Neural cell (in vitro differentiated cells): ENCODE measurements around the gene LYPLAL1. TPM values are rescaled to one million over a fixed set of nuclear protein-coding genes. Genes with fewer than 3 reads are reported as not detected.

Source experiments
- H2AFZ ChIP-seq: fragments of 200-600, 300-800 bp; sonication (generic), shearing (Covaris generic); 2 replicates; pipeline ENCODE4 v1.6.0; 2014; ENCODE audit warnings: low read depth, mild to moderate bottlenecking, antibody characterized with exemption, low read length, moderate library complexity
- H3F3A ChIP-seq: fragments of 200-600 bp; shearing (Covaris generic); 2 replicates; pipeline ENCODE4 v1.6.1; 2016; ENCODE audit warnings: mild to moderate bottlenecking, moderate library complexity, mixed read lengths, antibody characterized with exemption, low read length; ENCODE audit not compliant: insufficient read depth, poor library complexity, severe bottlenecking
- H3K27ac ChIP-seq: fragments of 200-600, 300-800 bp; sonication (generic), shearing (Covaris generic); 2 replicates; pipeline ENCODE4 v1.5.1; 2014; ENCODE audit warnings: mild to moderate bottlenecking, low read length, moderate library complexity
- H3K27me3 ChIP-seq: fragments of 300-800, 200-600 bp; sonication (generic), shearing (Covaris generic); 2 replicates; pipeline ENCODE4 v1.6.0; 2014; ENCODE audit warnings: mild to moderate bottlenecking, low read depth, low read length, moderate library complexity; ENCODE audit not compliant: insufficient read depth
- H3K36me3 ChIP-seq: fragments of 300-800, 200-600 bp; sonication (generic), shearing (Covaris generic); 2 replicates; pipeline ENCODE4 v1.5.1; 2014; ENCODE audit warnings: mild to moderate bottlenecking, antibody characterized with exemption, low read length, moderate library complexity; ENCODE audit not compliant: insufficient read depth
- H3K4me2 ChIP-seq: fragments of 300-800, 200-600 bp; sonication (generic), shearing (Covaris generic); 2 replicates; pipeline ENCODE4 v1.6.0; 2014; ENCODE audit warnings: mild to moderate bottlenecking, low read length
- H3K4me3 ChIP-seq: fragments of 300-800, 200-600 bp; sonication (generic), shearing (Covaris generic); 2 replicates; pipeline ENCODE4 v1.5.1; 2014; ENCODE audit warnings: mild to moderate bottlenecking, low read length, moderate library complexity
- H3K79me2 ChIP-seq: fragments of 200-600 bp; shearing (Covaris generic); replicated peaks from 2 replicates; pipeline ENCODE4 v1.6.0; 2014; ENCODE audit warnings: mild to moderate bottlenecking, low read length, moderate library complexity; ENCODE audit not compliant: insufficient read depth
- H3K9ac ChIP-seq: fragments of 300-800, 200-600 bp; sonication (generic), shearing (Covaris generic); 2 replicates; pipeline ENCODE4 v1.6.1; 2016; ENCODE audit warnings: mild to moderate bottlenecking, low read length, mixed read lengths
- H3K9me2 ChIP-seq: fragments of 200-600 bp; shearing (Covaris generic); 2 replicates; pipeline ENCODE4 v1.6.1; 2016; ENCODE audit warnings: mild to moderate bottlenecking, low read length, mixed read lengths; ENCODE audit not compliant: insufficient read depth
- H3K9me3 ChIP-seq: fragments of 200-600, 300-800 bp; sonication (generic), shearing (Covaris generic); 2 replicates; pipeline ENCODE4 v1.6.1; 2016; ENCODE audit warnings: mild to moderate bottlenecking, mixed run types, low read length, moderate library complexity, mixed read lengths
- H4K20me1 ChIP-seq: fragments of 200-600 bp; shearing (Covaris generic); 2 replicates; pipeline ENCODE4 v1.6.1; 2016; ENCODE audit warnings: mild to moderate bottlenecking, mixed run types; ENCODE audit not compliant: insufficient read depth
- CTCF ChIP-seq: fragments of 450-650 bp; IDR thresholded peaks from 2 replicates; pipeline ENCODE4 v1.5.1; 2014; ENCODE audit warnings: antibody characterized with exemption, mild to moderate bottlenecking, moderate library complexity; ENCODE audit not compliant: poor library complexity, severe bottlenecking
- EP300 ChIP-seq: fragments of 450-650 bp; conservative IDR thresholded peaks from 2 replicates; pipeline ENCODE4 v1.6.1; 2014; ENCODE audit warnings: antibody characterized with exemption, mild to moderate bottlenecking, moderate library complexity; ENCODE audit not compliant: poor library complexity, severe bottlenecking
- EZH2 ChIP-seq: fragments of 200-600, 300-800 bp; shearing (Covaris generic), sonication (generic); IDR thresholded peaks from 2 replicates; pipeline ENCODE4 v1.6.1; 2014; ENCODE audit warnings: antibody characterized with exemption, low read length, borderline replicate concordance, mild to moderate bottlenecking; ENCODE audit not compliant: insufficient read depth, poor library complexity, severe bottlenecking
- MXI1 ChIP-seq: fragments of 450-650 bp; conservative IDR thresholded peaks from 2 replicates; pipeline ENCODE4 v1.6.1; 2014; ENCODE audit warnings: antibody characterized with exemption, mild to moderate bottlenecking; ENCODE audit not compliant: poor library complexity, severe bottlenecking
- POLR2AphosphoS5 ChIP-seq: IDR thresholded peaks from 2 replicates; pipeline ENCODE4 v1.6.1; 2012
- RAD21 ChIP-seq: fragments of 450-650 bp; conservative IDR thresholded peaks from 2 replicates; pipeline ENCODE4 v1.6.1; 2014; ENCODE audit warnings: antibody characterized with exemption, mild to moderate bottlenecking, moderate library complexity
- SMC3 ChIP-seq: fragments of 450-650 bp; conservative IDR thresholded peaks from 2 replicates; pipeline ENCODE4 v1.6.1; 2014; ENCODE audit warnings: antibody characterized with exemption, mild to moderate bottlenecking, moderate library complexity; ENCODE audit not compliant: poor library complexity
- TAF1 ChIP-seq: IDR thresholded peaks from 2 replicates; pipeline ENCODE4 v1.6.1; 2012; ENCODE audit warnings: low read depth
- polyA plus RNA-seq: library from polyadenylated mRNA; depleted of rRNA; stranded (reverse); fragments of >200 nt; gene quantifications from 2 replicates; pipeline ENCODE4 v1.2.3, GENCODE V29; 2014
- TF ChIP-seq, protein P1 (sequence below): IDR thresholded peaks from 2 replicates; pipeline ENCODE4 v1.6.1; 2012; ENCODE audit warnings: borderline replicate concordance

Gene LYPLAL1
- polyA plus RNA-seq, 1 donor from 2014 or later, result 38.1 TPM

DNA sequence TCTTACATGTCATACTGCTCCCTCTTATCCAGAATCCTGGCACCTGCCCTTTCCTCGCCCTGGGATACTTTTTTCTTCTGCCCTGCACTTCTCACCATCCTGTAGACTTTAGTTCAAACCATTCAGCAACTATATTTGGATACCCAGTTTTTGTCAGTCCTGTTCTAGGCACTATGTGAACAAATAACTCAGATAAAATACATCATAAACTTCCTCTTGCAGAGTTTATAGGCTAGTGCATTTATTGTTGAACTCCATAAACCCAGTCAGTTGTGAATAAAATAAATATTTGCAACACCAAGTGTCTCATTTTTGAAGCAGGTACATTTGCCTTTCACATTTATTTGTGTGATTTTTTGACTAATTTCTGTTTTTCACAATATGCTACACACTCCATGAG, 4.3 kb downstream of the LYPLAL1 start:
- no peak overlapping the region for H2AFZ ChIP-seq

GRCh38 chr1:219179293-219179692, 5.6 kb downstream of the LYPLAL1 start:
- peaks cover 13% of the 10 kb centered on the region for H3K79me2 ChIP-seq
- no peak overlapping the region for H3K4me3 ChIP-seq
- peaks cover 6% of the 10 kb centered on the region for H3K36me3 ChIP-seq
- H3F3A ChIP-seq, result no peaks in the 10 kb centered on the region
- H3K27me3 ChIP-seq, result no peaks in the 10 kb centered on the region
- H3K4me2 ChIP-seq, result no peak overlapping the region
- H2AFZ ChIP-seq, result no peak overlapping the region
- H3K9ac ChIP-seq, result no peak overlapping the region
- H3K9me2 ChIP-seq, result no peaks in the 10 kb centered on the region
- no peaks in the 10 kb centered on the region for H3K9me3 ChIP-seq
- H4K20me1 ChIP-seq, result no peaks in the 10 kb centered on the region
- no peak for TF ChIP-seq CTCF
- no peak for TF ChIP-seq TAF1
- TF ChIP-seq SMC3, result no peak
- TF ChIP-seq EP300, result no peak
- no peak for TF ChIP-seq RAD21
- TF ChIP-seq POLR2AphosphoS5, result no peak
- TF ChIP-seq, protein P1, sequence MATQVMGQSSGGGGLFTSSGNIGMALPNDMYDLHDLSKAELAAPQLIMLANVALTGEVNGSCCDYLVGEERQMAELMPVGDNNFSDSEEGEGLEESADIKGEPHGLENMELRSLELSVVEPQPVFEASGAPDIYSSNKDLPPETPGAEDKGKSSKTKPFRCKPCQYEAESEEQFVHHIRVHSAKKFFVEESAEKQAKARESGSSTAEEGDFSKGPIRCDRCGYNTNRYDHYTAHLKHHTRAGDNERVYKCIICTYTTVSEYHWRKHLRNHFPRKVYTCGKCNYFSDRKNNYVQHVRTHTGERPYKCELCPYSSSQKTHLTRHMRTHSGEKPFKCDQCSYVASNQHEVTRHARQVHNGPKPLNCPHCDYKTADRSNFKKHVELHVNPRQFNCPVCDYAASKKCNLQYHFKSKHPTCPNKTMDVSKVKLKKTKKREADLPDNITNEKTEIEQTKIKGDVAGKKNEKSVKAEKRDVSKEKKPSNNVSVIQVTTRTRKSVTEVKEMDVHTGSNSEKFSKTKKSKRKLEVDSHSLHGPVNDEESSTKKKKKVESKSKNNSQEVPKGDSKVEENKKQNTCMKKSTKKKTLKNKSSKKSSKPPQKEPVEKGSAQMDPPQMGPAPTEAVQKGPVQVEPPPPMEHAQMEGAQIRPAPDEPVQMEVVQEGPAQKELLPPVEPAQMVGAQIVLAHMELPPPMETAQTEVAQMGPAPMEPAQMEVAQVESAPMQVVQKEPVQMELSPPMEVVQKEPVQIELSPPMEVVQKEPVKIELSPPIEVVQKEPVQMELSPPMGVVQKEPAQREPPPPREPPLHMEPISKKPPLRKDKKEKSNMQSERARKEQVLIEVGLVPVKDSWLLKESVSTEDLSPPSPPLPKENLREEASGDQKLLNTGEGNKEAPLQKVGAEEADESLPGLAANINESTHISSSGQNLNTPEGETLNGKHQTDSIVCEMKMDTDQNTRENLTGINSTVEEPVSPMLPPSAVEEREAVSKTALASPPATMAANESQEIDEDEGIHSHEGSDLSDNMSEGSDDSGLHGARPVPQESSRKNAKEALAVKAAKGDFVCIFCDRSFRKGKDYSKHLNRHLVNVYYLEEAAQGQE, result no peak
- TF ChIP-seq EZH2, result no peak
- TF ChIP-seq MXI1, result no peak
- no peak overlapping the region for H3K27ac ChIP-seq

More for the DNA sequence above, 4.3 kb downstream of the LYPLAL1 start:
- no peaks in the 10 kb centered on the region for H3F3A ChIP-seq
- H3K27me3 ChIP-seq, result no peaks in the 10 kb centered on the region
- H3K9ac ChIP-seq, result no peak overlapping the region
- TF ChIP-seq EP300 (no peak), SMC3 (no peak), RAD21 (no peak), EZH2 (no peak), MXI1 (no peak), TAF1 (no peak), POLR2AphosphoS5 (no peak), CTCF (no peak)
- TF ChIP-seq, protein P1, result no peak
- H3K4me2 ChIP-seq, result no peak overlapping the region
- no peak overlapping the region for H3K4me3 ChIP-seq
- peaks cover 6% of the 10 kb centered on the region for H3K36me3 ChIP-seq
- H3K9me3 ChIP-seq, result no peaks in the 10 kb centered on the region
- peaks cover 14% of the 10 kb centered on the region for H3K79me2 ChIP-seq
- H3K9me2 ChIP-seq, result no peaks in the 10 kb centered on the region
- no peak overlapping the region for H3K27ac ChIP-seq
- no peaks in the 10 kb centered on the region for H4K20me1 ChIP-seq
